Measurements from ENCODE around the gene IFITM5.
"Not testable (repeated sequence)": the region's sequence is repeated elsewhere in the genome, so short reads cannot be mapped to it uniquely, and the experiment has no call there.

Gene IFITM5

GRCh38 chr11:299081-299891, at the start of gene IFITM5:
Gene IFITM5, minus strand, starts transcription at chr11:299526. Its CDS starts 36 bp downstream, at chr11:299490.
- DNase-seq (ENCODE audit: low read depth) = no peak

- DNase-seq (ENCODE audit: low read depth) = no peak
Measured at GRCh38 chr11:346529-346928, 47.2 kb upstream of the IFITM5 start.

- no peak for DNase-seq (ENCODE audit: low read depth)
Measured at GRCh38 chr11:344836-345578, 45.7 kb upstream of the IFITM5 start.

- DNase-seq (ENCODE audit: low read depth) = no peak
Measured at GRCh38 chr11:342328-342727, 43.0 kb upstream of the IFITM5 start.

- DNase-seq (ENCODE audit: low read depth) = no peak
Measured at GRCh38 chr11:340539-341512, 41.5 kb upstream of the IFITM5 start.

GRCh38 chr11:339963-340362, 40.6 kb upstream of the IFITM5 start:
- no peak for DNase-seq (ENCODE audit: low read depth)

- DNase-seq (ENCODE audit: low read depth) = no peak
Measured at GRCh38 chr11:337711-338110, 38.4 kb upstream of the IFITM5 start.

GRCh38 chr11:336659-337198, 37.4 kb upstream of the IFITM5 start:
- no peak for DNase-seq (ENCODE audit: low read depth)

- DNase-seq (ENCODE audit: low read depth) = no peak
Measured at GRCh38 chr11:335779-336658, 36.7 kb upstream of the IFITM5 start.

GRCh38 chr11:334264-334994, 35.1 kb upstream of the IFITM5 start:
- no peak for DNase-seq (ENCODE audit: low read depth)

- DNase-seq (ENCODE audit: low read depth) = not testable (repeated sequence)
Measured at GRCh38 chr11:333616-334263, 34.4 kb upstream of the IFITM5 start.

GRCh38 chr11:332651-333480, 33.5 kb upstream of the IFITM5 start:
- DNase-seq (ENCODE audit: low read depth) = no peak

GRCh38 chr11:331358-332060, 32.2 kb upstream of the IFITM5 start:
- no peak for DNase-seq (ENCODE audit: low read depth)

GRCh38 chr11:330694-331357, 31.5 kb upstream of the IFITM5 start:
- DNase-seq (ENCODE audit: low read depth) = no peak

- no peak for DNase-seq (ENCODE audit: low read depth)
Measured at GRCh38 chr11:330307-330693, 31.0 kb upstream of the IFITM5 start.

GRCh38 chr11:329886-330253, 30.5 kb upstream of the IFITM5 start:
- DNase-seq (ENCODE audit: low read depth) = no peak

GRCh38 chr11:328516-329100, 29.3 kb upstream of the IFITM5 start:
- DNase-seq (ENCODE audit: low read depth) = not testable (repeated sequence)

All from stromal cell of bone marrow (primary cell).